Measurements from ENCODE around the gene MAGI1. TPM values are rescaled to one million over a fixed set of nuclear protein-coding genes. Genes with fewer than 3 reads are reported as not detected.
"Not testable (repeated sequence)": the region's sequence is repeated elsewhere in the genome, so short reads cannot be mapped to it uniquely, and the experiment has no call there.

The MAGI1 gene
- polyA plus RNA-seq, 1 donor = 32.7 TPM

GRCh38 chr3:65560901-65561300 is 477.8 kb downstream of the MAGI1 start:
- no peak for DNase-seq

- DNase-seq = no peak
Measured at GRCh38 chr3:65560133-65560532, 478.6 kb downstream of the MAGI1 start.

- DNase-seq = no peak
Measured at GRCh38 chr3:65559643-65560042, 479.1 kb downstream of the MAGI1 start.

- DNase-seq = no peak
Measured at GRCh38 chr3:65558826-65559225, 479.9 kb downstream of the MAGI1 start.

GRCh38 chr3:65557899-65558564 is 480.7 kb downstream of the MAGI1 start:
- DNase-seq = no peak

GRCh38 chr3:65556934-65557577 is 481.7 kb downstream of the MAGI1 start:
- DNase-seq = no peak

- DNase-seq = no peak
Measured at GRCh38 chr3:65552434-65552833, 486.3 kb downstream of the MAGI1 start.

- no peak for DNase-seq
Measured at GRCh38 chr3:65551945-65552344, 486.8 kb downstream of the MAGI1 start.

- DNase-seq = no peak
Measured at GRCh38 chr3:65550137-65550536, 488.6 kb downstream of the MAGI1 start.

- DNase-seq = no peak
Measured at GRCh38 chr3:65549626-65549959, 489.1 kb downstream of the MAGI1 start.

GRCh38 chr3:65548848-65549625 is 489.7 kb downstream of the MAGI1 start:
- no peak for DNase-seq

GRCh38 chr3:65545429-65545828 is 493.3 kb downstream of the MAGI1 start:
- DNase-seq = no peak

- not testable (repeated sequence) for DNase-seq
Measured at GRCh38 chr3:65543391-65543790, 495.3 kb downstream of the MAGI1 start.

GRCh38 chr3:65540666-65541065 is 498.1 kb downstream of the MAGI1 start:
- DNase-seq = no peak

- no peak for DNase-seq
Measured at GRCh38 chr3:65539616-65540015, 499.1 kb downstream of the MAGI1 start.

- DNase-seq = no peak
Measured at GRCh38 chr3:65538101-65538500, 500.6 kb downstream of the MAGI1 start.

- no peak for DNase-seq
Measured at GRCh38 chr3:65537109-65537508, 501.6 kb downstream of the MAGI1 start.

- DNase-seq = no peak
Measured at GRCh38 chr3:65535260-65535659, 503.5 kb downstream of the MAGI1 start.

- DNase-seq = no peak
Measured at GRCh38 chr3:65534805-65535204, 503.9 kb downstream of the MAGI1 start.

- DNase-seq = no peak
Measured at GRCh38 chr3:65532749-65533148, 506.0 kb downstream of the MAGI1 start.

- DNase-seq = no peak
Measured at GRCh38 chr3:65532215-65532614, 506.5 kb downstream of the MAGI1 start.

GRCh38 chr3:65531499-65531898 is 507.2 kb downstream of the MAGI1 start:
- DNase-seq = no peak

- no peak for DNase-seq
Measured at GRCh38 chr3:65526656-65527055, 512.1 kb downstream of the MAGI1 start.

Measured in left kidney (tissue), 2 donors.